Measurements from ENCODE around the gene PCDHGA1. TPM values are rescaled to one million over a fixed set of nuclear protein-coding genes. Genes with fewer than 3 reads are reported as not detected.

The PCDHGA1 gene
- total and polyA plus RNA-seq, 2 of the 4 experiments (the other 2 are of a cell fraction) = 0.90 to 0.92 TPM

Other genes with a start within 250 kb of the PCDHGA1 start
Only the 30 nearest of the 38 such genes appear.
- gene PCDHB8, start 152.7 kb upstream of the PCDHGA1 start, total RNA-seq (2012; rRNA removed) = 0.18 and 0.28 TPM in 2 replicates
- 0.03 and 0.07 TPM in 2 replicates for gene PCDHB8, start 152.7 kb upstream of the PCDHGA1 start, polyA plus RNA-seq (2012; rRNA removed)
- gene PCDHB16, start 148.1 kb upstream of the PCDHGA1 start, total RNA-seq (2012; rRNA removed) = 0.18 and 0.56 TPM in 2 replicates
- 0.36 and 0.93 TPM in 2 replicates for gene PCDHB16, start 148.1 kb upstream of the PCDHGA1 start, polyA plus RNA-seq (2012; rRNA removed)
- under 0.01 and 0.18 TPM in 2 replicates for gene PCDHB9, start 143.4 kb upstream of the PCDHGA1 start, total RNA-seq (2012; rRNA removed)
- gene PCDHB9, start 143.4 kb upstream of the PCDHGA1 start, polyA plus RNA-seq (2012; rRNA removed) = 0.10 and 0.24 TPM in 2 replicates
- gene PCDHB10, start 138.2 kb upstream of the PCDHGA1 start, total RNA-seq (2012; rRNA removed) = under 0.01 and 0.18 TPM in 2 replicates
- gene PCDHB10, start 138.2 kb upstream of the PCDHGA1 start, polyA plus RNA-seq (2012; rRNA removed) = 0.19 and 0.22 TPM in 2 replicates
- gene PCDHB11, start 130.9 kb upstream of the PCDHGA1 start, total RNA-seq (2012; rRNA removed) = under 0.01 TPM in 2 replicates
- gene PCDHB11, start 130.9 kb upstream of the PCDHGA1 start, polyA plus RNA-seq (2012; rRNA removed) = 0.05 TPM in 1 of 2 replicates, not detected in the other
- gene PCDHB12, start 121.8 kb upstream of the PCDHGA1 start, total RNA-seq (2012; rRNA removed) = under 0.01 and 0.18 TPM in 2 replicates
- 0.09 and 0.13 TPM in 2 replicates for gene PCDHB12, start 121.8 kb upstream of the PCDHGA1 start, polyA plus RNA-seq (2012; rRNA removed)
- gene PCDHB13, start 116.6 kb upstream of the PCDHGA1 start, total RNA-seq (2012; rRNA removed) = 0.18 and 0.28 TPM in 2 replicates
- 0.26 and 0.27 TPM in 2 replicates for gene PCDHB13, start 116.6 kb upstream of the PCDHGA1 start, polyA plus RNA-seq (2012; rRNA removed)
- 0.18 and 0.28 TPM in 2 replicates for gene PCDHB14, start 107.2 kb upstream of the PCDHGA1 start, total RNA-seq (2012; rRNA removed)
- gene PCDHB14, start 107.2 kb upstream of the PCDHGA1 start, polyA plus RNA-seq (2012; rRNA removed) = 0.36 and 0.39 TPM in 2 replicates
- gene PCDHB15, start 85.1 kb upstream of the PCDHGA1 start, total RNA-seq (2012; rRNA removed) = 0.18 and 0.28 TPM in 2 replicates
- 0.14 and 0.17 TPM in 2 replicates for gene PCDHB15, start 85.1 kb upstream of the PCDHGA1 start, polyA plus RNA-seq (2012; rRNA removed)
- 0.28 TPM in 1 of 2 replicates, not detected in the other for gene SLC25A2, start 26.5 kb upstream of the PCDHGA1 start, total RNA-seq (2012; rRNA removed)
- not detected in 2 replicates for gene SLC25A2, start 26.5 kb upstream of the PCDHGA1 start, polyA plus RNA-seq (2012; rRNA removed)
- 51.8 and 100 TPM in 2 replicates for gene TAF7, start 9.7 kb upstream of the PCDHGA1 start, total RNA-seq (2012; rRNA removed)
- gene TAF7, start 9.7 kb upstream of the PCDHGA1 start, polyA plus RNA-seq (2012; rRNA removed) = 38.4 and 45.7 TPM in 2 replicates
- 3.3 and 3.4 TPM in 2 replicates for gene PCDHGA2, start 8.2 kb downstream of the PCDHGA1 start, total RNA-seq (2012; rRNA removed)
- 3.6 and 4.0 TPM in 2 replicates for gene PCDHGA2, start 8.2 kb downstream of the PCDHGA1 start, polyA plus RNA-seq (2012; rRNA removed)
- gene PCDHGA3, start 13.3 kb downstream of the PCDHGA1 start, total RNA-seq (2012; rRNA removed) = 1.4 and 1.7 TPM in 2 replicates
- gene PCDHGA3, start 13.3 kb downstream of the PCDHGA1 start, polyA plus RNA-seq (2012; rRNA removed) = 1.6 and 1.8 TPM in 2 replicates
- 3.3 and 3.6 TPM in 2 replicates for gene PCDHGB1, start 19.6 kb downstream of the PCDHGA1 start, total RNA-seq (2012; rRNA removed)
- 1.9 TPM in 2 replicates for gene PCDHGB1, start 19.6 kb downstream of the PCDHGA1 start, polyA plus RNA-seq (2012; rRNA removed)
- gene PCDHGA4, start 24.5 kb downstream of the PCDHGA1 start, total RNA-seq (2012; rRNA removed) = 5.0 and 5.4 TPM in 2 replicates
- gene PCDHGA4, start 24.5 kb downstream of the PCDHGA1 start, polyA plus RNA-seq (2012; rRNA removed) = 3.0 and 3.5 TPM in 2 replicates
- gene PCDHGB2, start 29.5 kb downstream of the PCDHGA1 start, total RNA-seq (2012; rRNA removed) = 2.8 and 3.0 TPM in 2 replicates
- 2.4 and 2.6 TPM in 2 replicates for gene PCDHGB2, start 29.5 kb downstream of the PCDHGA1 start, polyA plus RNA-seq (2012; rRNA removed)
- gene PCDHGA5, start 33.6 kb downstream of the PCDHGA1 start, total RNA-seq (2012; rRNA removed) = 1.7 and 2.0 TPM in 2 replicates
- gene PCDHGA5, start 33.6 kb downstream of the PCDHGA1 start, polyA plus RNA-seq (2012; rRNA removed) = 1.3 and 1.4 TPM in 2 replicates
- 5.9 and 6.7 TPM in 2 replicates for gene PCDHGB3, start 39.7 kb downstream of the PCDHGA1 start, total RNA-seq (2012; rRNA removed)
- gene PCDHGB3, start 39.7 kb downstream of the PCDHGA1 start, polyA plus RNA-seq (2012; rRNA removed) = 3.3 and 3.4 TPM in 2 replicates
- gene PCDHGA6, start 43.4 kb downstream of the PCDHGA1 start, total RNA-seq (2012; rRNA removed) = 4.1 and 4.2 TPM in 2 replicates
- gene PCDHGA6, start 43.4 kb downstream of the PCDHGA1 start, polyA plus RNA-seq (2012; rRNA removed) = 4.7 TPM in 2 replicates
- 3.3 and 3.4 TPM in 2 replicates for gene PCDHGA7, start 52.2 kb downstream of the PCDHGA1 start, total RNA-seq (2012; rRNA removed)
- gene PCDHGA7, start 52.2 kb downstream of the PCDHGA1 start, polyA plus RNA-seq (2012; rRNA removed) = 3.1 and 3.2 TPM in 2 replicates
- 16.4 and 17.6 TPM in 2 replicates for gene PCDHGB4, start 57.2 kb downstream of the PCDHGA1 start, total RNA-seq (2012; rRNA removed)
- 10.0 TPM in 2 replicates for gene PCDHGB4, start 57.2 kb downstream of the PCDHGA1 start, polyA plus RNA-seq (2012; rRNA removed)
- 2.0 and 2.2 TPM in 2 replicates for gene PCDHGA8, start 62.1 kb downstream of the PCDHGA1 start, total RNA-seq (2012; rRNA removed)
- 0.87 and 0.89 TPM in 2 replicates for gene PCDHGA8, start 62.1 kb downstream of the PCDHGA1 start, polyA plus RNA-seq (2012; rRNA removed)
- gene PCDHGB5, start 67.4 kb downstream of the PCDHGA1 start, total RNA-seq (2012; rRNA removed) = 17.2 and 17.5 TPM in 2 replicates
- gene PCDHGB5, start 67.4 kb downstream of the PCDHGA1 start, polyA plus RNA-seq (2012; rRNA removed) = 20.0 and 21.1 TPM in 2 replicates
- 3.9 and 4.5 TPM in 2 replicates for gene PCDHGA9, start 72.3 kb downstream of the PCDHGA1 start, total RNA-seq (2012; rRNA removed)
- gene PCDHGA9, start 72.3 kb downstream of the PCDHGA1 start, polyA plus RNA-seq (2012; rRNA removed) = 1.5 and 1.8 TPM in 2 replicates
- gene PCDHGB6, start 77.5 kb downstream of the PCDHGA1 start, total RNA-seq (2012; rRNA removed) = 2.2 and 2.8 TPM in 2 replicates
- 1.4 and 1.5 TPM in 2 replicates for gene PCDHGB6, start 77.5 kb downstream of the PCDHGA1 start, polyA plus RNA-seq (2012; rRNA removed)
- 6.6 and 6.9 TPM in 2 replicates for gene PCDHGA10, start 82.5 kb downstream of the PCDHGA1 start, total RNA-seq (2012; rRNA removed)
- gene PCDHGA10, start 82.5 kb downstream of the PCDHGA1 start, polyA plus RNA-seq (2012; rRNA removed) = 3.4 TPM in 2 replicates
- gene PCDHGB7, start 87.2 kb downstream of the PCDHGA1 start, total RNA-seq (2012; rRNA removed) = 5.8 and 6.3 TPM in 2 replicates
- 7.4 and 8.1 TPM in 2 replicates for gene PCDHGB7, start 87.2 kb downstream of the PCDHGA1 start, polyA plus RNA-seq (2012; rRNA removed)
- gene PCDHGA11, start 90.5 kb downstream of the PCDHGA1 start, total RNA-seq (2012; rRNA removed) = 5.4 and 5.8 TPM in 2 replicates
- gene PCDHGA11, start 90.5 kb downstream of the PCDHGA1 start, polyA plus RNA-seq (2012; rRNA removed) = 6.9 and 7.5 TPM in 2 replicates
- gene PCDHGA12, start 100.0 kb downstream of the PCDHGA1 start, total RNA-seq (2012; rRNA removed) = 8.8 and 9.7 TPM in 2 replicates
- 7.9 and 9.2 TPM in 2 replicates for gene PCDHGA12, start 100.0 kb downstream of the PCDHGA1 start, polyA plus RNA-seq (2012; rRNA removed)
- gene PCDHGC3, start 145.5 kb downstream of the PCDHGA1 start, total RNA-seq (2012; rRNA removed) = 21.1 and 21.9 TPM in 2 replicates
- 58.9 and 72.1 TPM in 2 replicates for gene PCDHGC3, start 145.5 kb downstream of the PCDHGA1 start, polyA plus RNA-seq (2012; rRNA removed)